ENCODE results near the gene RASSF10. TPM values are rescaled to one million over a fixed set of nuclear protein-coding genes. Genes with fewer than 3 reads are reported as not detected.

Gene RASSF10
- total RNA-seq (2014; rRNA removed; shearing (Covaris generic)), result 2.1 and 4.8 TPM in 2 replicates

DNA sequence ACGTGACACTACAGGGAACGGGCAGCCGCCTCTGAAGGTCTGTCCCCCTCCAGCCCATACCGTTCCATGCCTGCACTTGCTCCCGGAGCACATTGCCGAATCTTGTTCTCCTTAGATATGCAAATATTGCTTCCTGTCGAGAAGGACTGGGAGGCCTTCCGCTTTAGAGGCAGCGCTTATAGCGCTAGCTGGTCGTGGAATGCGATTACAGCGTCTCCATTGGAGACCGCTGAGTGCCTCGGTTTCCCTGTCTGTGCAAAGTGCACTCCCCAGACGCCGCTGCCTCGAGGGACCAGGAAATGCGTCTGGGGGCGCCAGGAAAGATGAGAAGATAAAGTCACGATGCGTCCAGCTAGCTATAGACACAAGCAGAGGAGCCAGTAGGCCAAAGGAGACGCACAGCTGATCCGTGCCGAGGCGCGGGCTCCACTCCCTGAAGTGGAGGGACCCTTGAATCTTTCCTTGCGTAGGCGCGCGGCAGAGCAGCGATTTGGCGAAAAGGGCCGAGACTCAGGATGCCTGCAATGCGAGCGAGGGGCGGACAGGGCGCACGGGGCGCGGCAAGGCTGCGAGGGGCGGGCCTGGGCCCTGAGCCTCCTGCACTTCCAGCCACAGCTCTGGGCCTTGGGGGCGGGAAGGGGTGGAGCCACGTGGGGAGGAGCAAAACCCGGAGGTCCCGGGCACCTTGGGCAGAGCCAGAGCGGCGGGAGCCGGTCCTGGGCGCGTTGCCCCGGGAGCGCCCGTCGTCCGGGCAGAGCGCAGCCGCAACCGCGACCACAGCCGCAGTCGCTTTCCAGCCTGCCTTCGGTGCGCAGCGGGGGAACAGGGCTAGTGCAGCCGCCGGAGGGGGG lies at the start of gene RASSF10:
RASSF10 (plus strand) TSS at position 692 of the 851 bp plus-strand sequence. CDS start 261 bp downstream, outside the sequence.
- Histone ChIP-seq H3K36me3 (replicated peaks; ENCODE audit: control insufficient read depth, insufficient read depth, low read length) (no peaks in the 10 kb centered on the region), H3K4me3 (ENCODE audit: insufficient read depth, low read depth, low read length) (peak within 1 kb of the TSS; percentile 55), H3K27me3 (ENCODE audit: control insufficient read depth, insufficient read depth, low read length) (peaks cover 34% of the 10 kb centered on the region)
- DNase-seq, result peak; percentile 97

DNA sequence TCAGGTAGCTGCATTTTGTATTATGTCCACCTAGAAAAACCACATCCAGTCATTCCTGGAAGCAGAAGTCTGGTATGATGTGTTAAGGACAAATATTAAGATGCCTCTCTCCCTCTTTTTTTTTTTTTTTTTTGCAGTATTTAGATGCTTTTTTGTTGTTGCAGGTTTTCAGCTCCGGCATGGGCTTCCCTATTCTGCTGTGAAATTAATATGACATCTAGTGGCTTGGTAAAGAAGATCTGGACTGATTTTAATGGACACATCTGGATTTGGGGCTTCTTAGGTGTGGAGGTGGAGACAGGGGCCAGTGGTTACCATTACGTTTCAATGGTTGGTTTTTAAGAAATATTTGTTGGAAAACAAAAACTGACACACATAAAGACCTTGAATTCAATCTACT lies 47.5 kb upstream of the RASSF10 start:
- Histone ChIP-seq H3K36me3 (replicated peaks; ENCODE audit: control insufficient read depth, insufficient read depth, low read length) (no peaks in the 10 kb centered on the region), H3K4me3 (ENCODE audit: insufficient read depth, low read depth, low read length) (no peak overlapping the region), H3K27me3 (ENCODE audit: control insufficient read depth, insufficient read depth, low read length) (no peaks in the 10 kb centered on the region)
- no peak for DNase-seq

DNA sequence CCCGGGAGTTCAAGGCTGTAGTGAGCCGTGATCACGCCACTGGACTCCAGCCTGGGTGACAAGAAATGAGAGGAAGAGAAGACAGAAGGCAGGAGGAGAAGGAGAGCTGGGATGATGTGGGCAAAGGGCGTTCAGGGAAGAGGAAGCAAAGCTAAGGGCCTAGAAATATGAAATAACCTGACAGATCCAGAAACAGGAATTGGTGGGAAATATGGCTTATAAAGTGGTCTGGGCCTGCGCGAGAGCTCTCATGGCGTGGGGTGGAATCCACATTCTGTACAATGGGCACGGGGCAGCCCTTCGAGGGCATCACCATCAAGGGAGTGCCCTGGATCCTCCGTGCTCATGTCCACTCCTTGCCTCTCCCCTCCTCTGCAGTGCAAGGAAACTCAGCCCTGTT lies 46.8 kb upstream of the RASSF10 start:
- no peaks in the 10 kb centered on the region for H3K27me3 ChIP-seq (ENCODE audit: control insufficient read depth, insufficient read depth, low read length)
- no peak overlapping the region for H3K4me3 ChIP-seq (ENCODE audit: insufficient read depth, low read depth, low read length)
- H3K36me3 ChIP-seq (replicated peaks; ENCODE audit: control insufficient read depth, insufficient read depth, low read length), result no peaks in the 10 kb centered on the region
- DNase-seq, result no peak

- no peak overlapping the region for H3K4me3 ChIP-seq (ENCODE audit: insufficient read depth, low read depth, low read length)
- H3K36me3 ChIP-seq (replicated peaks; ENCODE audit: control insufficient read depth, insufficient read depth, low read length), result no peaks in the 10 kb centered on the region
- no peak for DNase-seq
- H3K27me3 ChIP-seq (ENCODE audit: control insufficient read depth, insufficient read depth, low read length), result no peaks in the 10 kb centered on the region
These were observed 46.1 kb upstream of the RASSF10 start for GRCh38 chr11:12963051-12963450.

DNA sequence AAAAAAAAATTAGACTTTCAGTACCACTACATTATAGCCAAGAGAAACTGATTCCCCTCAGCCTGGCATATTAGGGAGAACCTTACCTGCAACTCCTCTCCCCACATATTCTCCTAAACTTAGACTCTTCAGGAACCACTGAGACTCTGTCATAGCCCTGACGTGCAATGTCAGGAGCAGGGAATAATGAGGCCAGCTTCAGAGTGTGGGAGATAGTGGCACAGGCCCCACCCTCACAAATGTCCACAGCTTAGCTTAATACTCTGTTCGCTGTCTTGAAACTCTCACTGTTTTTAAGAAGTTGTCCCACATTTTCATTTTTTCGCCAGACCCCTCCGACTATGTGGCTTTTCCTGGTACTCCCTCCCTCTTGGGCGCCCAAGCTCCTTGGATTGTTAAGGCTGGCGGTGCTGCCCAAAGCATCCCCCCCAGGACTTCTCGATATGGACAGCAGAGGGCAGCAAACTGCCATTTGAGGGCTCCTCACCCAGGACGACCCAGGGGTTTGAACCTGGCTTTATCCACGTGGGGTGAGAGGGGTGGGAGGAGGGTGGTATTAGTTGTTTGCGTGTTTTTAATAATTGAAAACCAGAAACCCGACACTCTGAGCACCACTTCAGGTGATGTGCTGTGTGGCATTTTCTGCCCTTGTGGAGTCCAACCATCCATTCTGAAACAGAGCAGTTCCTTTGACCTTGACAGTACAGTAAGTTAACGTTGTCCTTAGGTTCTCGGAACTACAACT lies 45.2 kb upstream of the RASSF10 start:
- no peak overlapping the region for H3K4me3 ChIP-seq (ENCODE audit: insufficient read depth, low read depth, low read length)
- no peaks in the 10 kb centered on the region for H3K27me3 ChIP-seq (ENCODE audit: control insufficient read depth, insufficient read depth, low read length)
- H3K36me3 ChIP-seq (replicated peaks; ENCODE audit: control insufficient read depth, insufficient read depth, low read length), result no peaks in the 10 kb centered on the region
- peak; percentile 88 for DNase-seq

- no peaks in the 10 kb centered on the region for H3K36me3 ChIP-seq (replicated peaks; ENCODE audit: control insufficient read depth, insufficient read depth, low read length)
- no peak overlapping the region for H3K4me3 ChIP-seq (ENCODE audit: insufficient read depth, low read depth, low read length)
- no peaks in the 10 kb centered on the region for H3K27me3 ChIP-seq (ENCODE audit: control insufficient read depth, insufficient read depth, low read length)
- no peak for DNase-seq
These were observed 44.5 kb upstream of the RASSF10 start for GRCh38 chr11:12964650-12965049.

DNA sequence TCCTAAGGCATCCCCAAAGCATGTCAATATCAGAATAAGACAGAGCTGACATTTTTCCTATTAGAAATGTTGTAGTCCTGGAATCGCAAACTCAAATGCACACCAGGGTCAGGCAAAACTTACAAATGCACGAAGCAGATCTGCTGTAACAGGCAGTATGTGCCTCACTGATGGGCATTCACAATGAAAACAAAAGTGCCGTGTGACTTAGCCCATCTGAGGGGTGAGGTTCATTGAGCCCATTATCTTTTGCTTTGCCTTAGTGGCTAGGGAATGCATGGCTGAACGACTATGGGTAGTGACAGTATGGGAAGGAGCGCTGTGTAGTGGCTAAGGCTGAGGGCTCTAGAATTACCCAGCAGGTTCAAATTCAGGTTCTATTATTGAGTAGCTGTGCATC lies 43.1 kb upstream of the RASSF10 start:
- Histone ChIP-seq H3K36me3 (replicated peaks; ENCODE audit: control insufficient read depth, insufficient read depth, low read length) (no peaks in the 10 kb centered on the region), H3K27me3 (ENCODE audit: control insufficient read depth, insufficient read depth, low read length) (no peaks in the 10 kb centered on the region)
- DNase-seq, result no peak

GRCh38 chr11:12968101-12968500 lies 41.0 kb upstream of the RASSF10 start:
- no peaks in the 10 kb centered on the region for H3K27me3 ChIP-seq (ENCODE audit: control insufficient read depth, insufficient read depth, low read length)
- no peaks in the 10 kb centered on the region for H3K36me3 ChIP-seq (replicated peaks; ENCODE audit: control insufficient read depth, insufficient read depth, low read length)
- DNase-seq, result no peak
- H3K4me3 ChIP-seq (ENCODE audit: insufficient read depth, low read depth, low read length), result no peak overlapping the region

More for the DNA sequence above, 43.1 kb upstream of the RASSF10 start:
- no peak overlapping the region for H3K4me3 ChIP-seq (ENCODE audit: insufficient read depth, low read depth, low read length)

DNA sequence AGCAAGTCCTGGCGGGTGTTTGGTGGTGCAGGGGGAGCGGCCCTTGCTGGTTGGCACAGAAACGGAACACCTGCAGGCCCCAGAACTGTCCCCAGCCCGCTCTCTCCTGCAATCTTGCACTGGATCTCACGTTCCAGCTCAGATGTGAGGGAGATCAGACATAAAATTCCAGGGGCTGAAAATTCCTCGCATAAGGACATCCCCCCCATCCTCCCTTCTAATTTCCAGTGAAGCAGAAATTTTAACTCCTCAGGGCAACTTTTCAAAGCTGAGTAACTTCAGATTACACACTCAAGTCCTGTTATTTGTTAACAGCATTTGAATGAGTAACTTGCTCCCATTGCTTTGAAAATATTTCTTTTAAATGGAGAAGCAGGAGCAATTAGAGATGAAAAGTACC lies 40.3 kb upstream of the RASSF10 start:
- Histone ChIP-seq H3K27me3 (ENCODE audit: control insufficient read depth, insufficient read depth, low read length) (no peaks in the 10 kb centered on the region), H3K4me3 (ENCODE audit: insufficient read depth, low read depth, low read length) (no peak overlapping the region), H3K36me3 (replicated peaks; ENCODE audit: control insufficient read depth, insufficient read depth, low read length) (no peaks in the 10 kb centered on the region)
- no peak for DNase-seq

DNA sequence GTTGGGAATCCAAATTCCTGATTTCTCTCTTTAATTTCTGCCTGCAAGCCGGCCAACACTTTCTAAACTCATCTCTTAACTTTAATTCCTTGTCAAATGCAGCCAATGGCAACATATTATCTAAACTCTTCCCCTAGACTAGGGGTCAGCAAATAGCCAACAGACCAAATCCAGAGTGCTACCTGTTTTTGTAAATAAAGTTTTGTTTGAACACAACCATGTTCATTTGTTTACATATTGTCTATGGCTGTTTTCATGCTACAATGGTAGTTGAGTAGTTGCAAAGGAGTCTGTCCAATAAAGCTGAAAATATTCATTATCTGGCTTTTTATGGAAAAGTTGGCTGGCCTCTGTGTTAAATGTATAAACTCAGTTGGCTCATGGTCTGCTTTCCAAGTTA lies 37.2 kb upstream of the RASSF10 start:
- H3K36me3 ChIP-seq (replicated peaks; ENCODE audit: control insufficient read depth, insufficient read depth, low read length), result no peaks in the 10 kb centered on the region
- H3K4me3 ChIP-seq (ENCODE audit: insufficient read depth, low read depth, low read length), result no peak overlapping the region
- H3K27me3 ChIP-seq (ENCODE audit: control insufficient read depth, insufficient read depth, low read length), result no peaks in the 10 kb centered on the region
- no peak for DNase-seq

- Histone ChIP-seq H3K27me3 (ENCODE audit: control insufficient read depth, insufficient read depth, low read length) (no peaks in the 10 kb centered on the region), H3K4me3 (ENCODE audit: insufficient read depth, low read depth, low read length) (no peak overlapping the region), H3K36me3 (replicated peaks; ENCODE audit: control insufficient read depth, insufficient read depth, low read length) (no peaks in the 10 kb centered on the region)
- DNase-seq, result no peak
These were observed 35.5 kb upstream of the RASSF10 start for GRCh38 chr11:12973528-12974181.

DNA sequence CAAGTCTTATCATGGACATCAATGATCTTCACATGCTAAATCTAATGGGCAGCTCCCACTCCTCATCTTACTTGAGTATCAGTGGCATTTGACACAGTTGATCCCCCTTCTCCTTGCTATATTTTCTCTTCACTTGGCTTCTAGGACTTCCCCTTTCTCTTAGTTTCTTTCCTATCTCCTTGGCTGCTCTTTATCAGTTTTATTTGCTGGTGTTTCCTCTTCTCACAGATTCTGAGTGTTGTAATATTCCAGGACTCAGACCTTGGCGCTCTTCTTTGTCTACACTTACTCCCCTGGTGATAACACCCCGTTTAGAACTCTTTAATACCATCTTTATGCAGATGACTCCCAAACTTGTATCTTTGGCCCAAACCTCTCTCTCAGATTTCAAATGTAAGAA lies 33.9 kb upstream of the RASSF10 start:
- no peak for DNase-seq
- no peaks in the 10 kb centered on the region for H3K36me3 ChIP-seq (replicated peaks; ENCODE audit: control insufficient read depth, insufficient read depth, low read length)
- H3K4me3 ChIP-seq (ENCODE audit: insufficient read depth, low read depth, low read length), result no peak overlapping the region
- H3K27me3 ChIP-seq (ENCODE audit: control insufficient read depth, insufficient read depth, low read length), result no peaks in the 10 kb centered on the region

GRCh38 chr11:12979928-12980689 lies 29.0 kb upstream of the RASSF10 start:
- Histone ChIP-seq H3K4me3 (ENCODE audit: insufficient read depth, low read depth, low read length) (no peak overlapping the region), H3K36me3 (replicated peaks; ENCODE audit: control insufficient read depth, insufficient read depth, low read length) (no peaks in the 10 kb centered on the region), H3K27me3 (ENCODE audit: control insufficient read depth, insufficient read depth, low read length) (no peaks in the 10 kb centered on the region)
- no peak for DNase-seq
